Tibial nerve (tissue), 4 donors: ENCODE data around the gene HDAC11. TPM values are rescaled to one million over a fixed set of nuclear protein-coding genes. Genes with fewer than 3 reads are reported as not detected.

Experiments used
- DNase-seq, 2 donors: peaks; one replicate each; pipeline ENCODE4 v3.0.0-alpha.2; 2019; ENCODE audit warnings: low spot score in 2 of 2
- H3K27ac ChIP-seq, 4 donors: fragments of 200-600 bp; sonication (generic) in 3 of 4; one replicate each; pipeline ENCODE4 v1.5.1; 2017 to 2019; ENCODE audit warnings: mild to moderate bottlenecking in 1 of 4
- H3K27me3 ChIP-seq, 2 donors: fragments of 200-600 bp; sonication (generic) in 1 of 2; one replicate each; pipeline versions ENCODE4 v1.5.1 to v1.6.0; 2017 to 2019
- H3K36me3 ChIP-seq, 3 donors: fragments of 200-600 bp; sonication (generic); one replicate each; pipeline ENCODE4 v1.5.1; 2018 to 2019
- H3K4me1 ChIP-seq, 4 donors: fragments of 200-600 bp; sonication (generic) in 3 of 4; one replicate each; pipeline ENCODE4 v1.5.1; 2017 to 2019
- H3K4me3 ChIP-seq, 4 donors: fragments of 200-600 bp; sonication (generic) in 3 of 4; one replicate each; pipeline ENCODE4 v1.5.1; 2017 to 2019; ENCODE audit warnings: mild to moderate bottlenecking in 1 of 4, moderate library complexity in 1 of 4
- H3K9me3 ChIP-seq, 4 donors: fragments of 200-600 bp; sonication (generic) in 3 of 4; one replicate each; pipeline ENCODE4 v1.5.1; 2017 to 2019
- CTCF ChIP-seq, 5 experiments: fragments of 200-600 bp in 3 of 5; fragments of 450-650 bp in 2 of 5; sonication (generic) in 3 of 5; IDR thresholded peaks; one replicate each; pipeline ENCODE4 v1.5.1; 2016 to 2019; ENCODE audit warnings: antibody characterized with exemption in 5 of 5, mild to moderate bottlenecking in 3 of 5, moderate library complexity in 2 of 5
- EP300 ChIP-seq, 2 donors: sonication (generic); formaldehyde crosslinking; IDR thresholded peaks; one replicate each; pipeline ENCODE4 v1.6.1; 2017; ENCODE audit warnings: antibody characterized with exemption in 2 of 2, mild to moderate bottlenecking in 1 of 2
- POLR2A ChIP-seq, 2 donors: fragments of 450-650 bp; IDR thresholded peaks; one replicate each; pipeline ENCODE4 v1.6.1; 2017; ENCODE audit warnings: antibody characterized with exemption in 2 of 2, mild to moderate bottlenecking in 2 of 2, moderate library complexity in 2 of 2
- WGBS, 2 donors: methylation state at CpG; one replicate each; pipeline ENCODE4 v1.1.5; 2018; 5-methylcytosine and 5-hydroxymethylcytosine counted together
- total RNA-seq, 4 donors: library from RNA; depleted of rRNA; stranded (reverse); fragments of >200 nt; gene quantifications; one replicate each; pipeline ENCODE4 v1.1.0, GENCODE V29; 2016

Gene HDAC11
- total RNA-seq, 4 donors from 2014 or later: 20.9 to 25.1 (median 23.9) TPM

GRCh38 chr3:13532085-13532484, 52.0 kb downstream of the HDAC11 start:
- H3K27me3 ChIP-seq: no peaks in the 10 kb centered on the region
- H3K27ac ChIP-seq: peak overlapping the region in 2 of 4 donors; percentile 55 to 79
- H3K36me3 ChIP-seq: no peaks in the 10 kb centered on the region
- peak in 1 of 2 donors; percentile 68 for DNase-seq
- no peaks in the 10 kb centered on the region for H3K9me3 ChIP-seq
- 75 to 83% methylated on average over 9 of the region's 9 CpGs for WGBS, 2 donors
- TF ChIP-seq EP300 (IDR thresholded peaks at IDR 0.05) (no peak), POLR2A (IDR thresholded peaks at IDR 0.05) (no peak), CTCF (IDR thresholded peaks at IDR 0.05) (no peak)
- peaks cover 0 to 89% (median 32%) of the 10 kb centered on the region in 4 donors for H3K4me1 ChIP-seq
- H3K4me3 ChIP-seq: no peak overlapping the region

- Histone ChIP-seq H3K4me1 (peaks cover 0 to 90% (median 35%) of the 10 kb centered on the region in 4 donors), H3K36me3 (no peaks in the 10 kb centered on the region), H3K27ac (peak overlapping the region in 2 of 4 donors; percentile 55 to 79), H3K27me3 (no peaks in the 10 kb centered on the region), H3K4me3 (no peak overlapping the region), H3K9me3 (no peaks in the 10 kb centered on the region)
- 82 to 87% methylated on average over 3 to 5 of the region's 5 CpGs for WGBS, 2 donors
- no peak for TF ChIP-seq POLR2A (IDR thresholded peaks at IDR 0.05)
- TF ChIP-seq EP300 (IDR thresholded peaks at IDR 0.05): no peak
- no peak for TF ChIP-seq CTCF (IDR thresholded peaks at IDR 0.05)
- no peak for DNase-seq
Measured at GRCh38 chr3:13532631-13533030, 52.5 kb downstream of the HDAC11 start.

- DNase-seq: no peak
- Histone ChIP-seq H3K27ac (peak overlapping the region in 2 of 4 donors; percentile 55 to 62), H3K9me3 (no peaks in the 10 kb centered on the region), H3K4me3 (no peak overlapping the region), H3K4me1 (peaks cover 0 to 92% (median 34%) of the 10 kb centered on the region in 4 donors), H3K27me3 (no peaks in the 10 kb centered on the region), H3K36me3 (no peaks in the 10 kb centered on the region)
- TF ChIP-seq EP300 (IDR thresholded peaks at IDR 0.05) (peak in 1 of 2 donors; percentile 13), CTCF (IDR thresholded peaks at IDR 0.05) (no peak)
- 83 to 84% methylated on average over 7 to 8 of the region's 8 CpGs for WGBS, 2 donors
Measured at GRCh38 chr3:13533885-13534301, 53.8 kb downstream of the HDAC11 start.

- peak overlapping the region in 3 of 4 donors; percentile 62 to 75 (median 67) for H3K27ac ChIP-seq
- no peaks in the 10 kb centered on the region for H3K36me3 ChIP-seq
- H3K4me3 ChIP-seq: no peak overlapping the region
- H3K4me1 ChIP-seq: peaks cover 0 to 90% (median 30%) of the 10 kb centered on the region in 4 donors
- no peak for DNase-seq
- no peaks in the 10 kb centered on the region for H3K9me3 ChIP-seq
- TF ChIP-seq EP300 (IDR thresholded peaks at IDR 0.05) (no peak), POLR2A (IDR thresholded peaks at IDR 0.05) (no peak), CTCF (IDR thresholded peaks at IDR 0.05) (no peak)
- no peaks in the 10 kb centered on the region for H3K27me3 ChIP-seq
- WGBS, 2 donors: 53 to 66% methylated on average over 8 to 10 of the region's 10 CpGs
Measured at GRCh38 chr3:13535526-13535875, 55.4 kb downstream of the HDAC11 start.

- H3K4me1 ChIP-seq: peaks cover 0 to 88% (median 28%) of the 10 kb centered on the region in 4 donors
- H3K36me3 ChIP-seq: no peaks in the 10 kb centered on the region
- peak in 1 of 2 donors; percentile 56 for TF ChIP-seq EP300 (IDR thresholded peaks at IDR 0.05)
- no peak for TF ChIP-seq CTCF (IDR thresholded peaks at IDR 0.05)
- TF ChIP-seq POLR2A (IDR thresholded peaks at IDR 0.05): no peak
- peak overlapping the region in 3 of 4 donors; percentile 62 to 75 (median 67) for H3K27ac ChIP-seq
- no peaks in the 10 kb centered on the region for H3K9me3 ChIP-seq
- 32 to 52% methylated on average over 9 of the region's 9 CpGs for WGBS, 2 donors
- H3K4me3 ChIP-seq: no peak overlapping the region
- no peak for DNase-seq
- no peaks in the 10 kb centered on the region for H3K27me3 ChIP-seq
Measured at GRCh38 chr3:13535905-13536304, 55.8 kb downstream of the HDAC11 start.
